ENCODE results near the gene ZBP1.

The ZBP1 gene

DNA sequence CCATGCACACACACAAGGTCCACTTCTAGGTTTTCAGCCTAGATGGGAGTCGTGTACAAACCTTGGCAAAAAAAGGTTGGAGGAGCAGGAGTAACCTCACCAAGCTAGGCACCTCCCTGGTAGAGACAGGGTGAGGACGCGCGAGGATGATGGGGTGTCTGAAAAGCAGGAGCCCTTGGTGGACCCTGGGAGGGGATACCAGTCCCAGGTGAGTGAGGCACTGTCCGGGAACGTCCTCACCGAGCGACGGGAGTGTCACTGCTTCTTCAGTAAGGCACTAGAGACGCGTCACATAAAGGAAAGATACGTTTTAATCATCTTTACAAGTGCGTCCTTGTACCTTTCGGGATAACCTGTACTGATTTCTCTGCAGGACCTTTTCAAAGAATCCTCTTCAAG is 29.4 kb upstream of the ZBP1 start:
- Histone ChIP-seq H3F3A (ENCODE audit: low read depth) (no peaks in the 10 kb centered on the region), H3K4me1 (ENCODE audit: insufficient read depth, low read length, poor library complexity, severe bottlenecking) (no peaks in the 10 kb centered on the region), H3K36me3 (ENCODE audit: insufficient read depth, low read length) (no peaks in the 10 kb centered on the region), H3K79me2 (ENCODE audit: insufficient read depth, low read length) (no peaks in the 10 kb centered on the region), H2AFZ (ENCODE audit: low read length) (no peak overlapping the region), H4K20me1 (ENCODE audit: insufficient read depth, low read length, poor library complexity, severe bottlenecking) (no peaks in the 10 kb centered on the region), H3K9me3 (ENCODE audit: insufficient read depth, low read depth, low read length) (no peaks in the 10 kb centered on the region), H3K27me3 (ENCODE audit: insufficient read depth, low read length, poor library complexity, severe bottlenecking) (no peaks in the 10 kb centered on the region), H3K4me2 (ENCODE audit: low read depth, low read length, poor library complexity, severe bottlenecking) (no peak overlapping the region), H3K9me2 (replicated peaks; ENCODE audit: low read depth, low read length) (no peaks in the 10 kb centered on the region), H3K9ac (ENCODE audit: low read depth, low read length, poor library complexity, severe bottlenecking) (no peak overlapping the region), H3K4me3 (ENCODE audit: low read length, poor library complexity, severe bottlenecking) (no peak overlapping the region)
- TF ChIP-seq, protein P1, sequence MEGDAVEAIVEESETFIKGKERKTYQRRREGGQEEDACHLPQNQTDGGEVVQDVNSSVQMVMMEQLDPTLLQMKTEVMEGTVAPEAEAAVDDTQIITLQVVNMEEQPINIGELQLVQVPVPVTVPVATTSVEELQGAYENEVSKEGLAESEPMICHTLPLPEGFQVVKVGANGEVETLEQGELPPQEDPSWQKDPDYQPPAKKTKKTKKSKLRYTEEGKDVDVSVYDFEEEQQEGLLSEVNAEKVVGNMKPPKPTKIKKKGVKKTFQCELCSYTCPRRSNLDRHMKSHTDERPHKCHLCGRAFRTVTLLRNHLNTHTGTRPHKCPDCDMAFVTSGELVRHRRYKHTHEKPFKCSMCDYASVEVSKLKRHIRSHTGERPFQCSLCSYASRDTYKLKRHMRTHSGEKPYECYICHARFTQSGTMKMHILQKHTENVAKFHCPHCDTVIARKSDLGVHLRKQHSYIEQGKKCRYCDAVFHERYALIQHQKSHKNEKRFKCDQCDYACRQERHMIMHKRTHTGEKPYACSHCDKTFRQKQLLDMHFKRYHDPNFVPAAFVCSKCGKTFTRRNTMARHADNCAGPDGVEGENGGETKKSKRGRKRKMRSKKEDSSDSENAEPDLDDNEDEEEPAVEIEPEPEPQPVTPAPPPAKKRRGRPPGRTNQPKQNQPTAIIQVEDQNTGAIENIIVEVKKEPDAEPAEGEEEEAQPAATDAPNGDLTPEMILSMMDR (conservative IDR thresholded peaks at IDR 0.05; ENCODE audit: low read length), result no peak
- no peak for TF ChIP-seq EZH2phosphoT487 (IDR thresholded peaks at IDR 0.05; ENCODE audit: borderline replicate concordance)

DNA sequence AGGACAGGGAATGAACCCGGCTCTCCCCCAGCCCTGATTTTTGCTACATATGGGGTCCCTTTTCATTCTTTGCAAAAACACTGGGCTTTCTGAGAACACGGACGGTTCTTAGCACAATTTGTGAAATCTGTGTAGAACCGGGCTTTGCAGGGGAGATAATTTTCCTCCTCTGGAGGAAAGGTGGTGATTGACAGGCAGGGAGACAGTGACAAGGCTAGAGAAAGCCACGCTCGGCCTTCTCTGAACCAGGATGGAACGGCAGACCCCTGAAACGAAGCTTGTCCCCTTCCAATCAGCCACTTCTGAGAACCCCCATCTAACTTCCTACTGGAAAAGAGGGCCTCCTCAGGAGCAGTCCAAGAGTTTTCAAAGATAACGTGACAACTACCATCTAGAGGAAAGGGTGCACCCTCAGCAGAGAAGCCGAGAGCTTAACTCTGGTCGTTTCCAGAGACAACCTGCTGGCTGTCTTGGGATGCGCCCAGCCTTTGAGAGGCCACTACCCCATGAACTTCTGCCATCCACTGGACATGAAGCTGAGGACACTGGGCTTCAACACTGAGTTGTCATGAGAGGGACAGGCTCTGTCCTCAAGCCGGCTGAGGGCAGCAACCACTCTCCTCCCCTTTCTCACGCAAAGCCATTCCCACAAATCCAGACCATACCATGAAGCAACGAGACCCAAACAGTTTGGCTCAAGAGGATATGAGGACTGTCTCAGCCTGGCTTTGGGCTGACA is 28.8 kb upstream of the ZBP1 start:
- no peaks in the 10 kb centered on the region for H3K79me2 ChIP-seq (ENCODE audit: insufficient read depth, low read length)
- no peaks in the 10 kb centered on the region for H4K20me1 ChIP-seq (ENCODE audit: insufficient read depth, low read length, poor library complexity, severe bottlenecking)
- no peaks in the 10 kb centered on the region for H3K4me1 ChIP-seq (ENCODE audit: insufficient read depth, low read length, poor library complexity, severe bottlenecking)
- H3F3A ChIP-seq (ENCODE audit: low read depth), result no peaks in the 10 kb centered on the region
- H3K9ac ChIP-seq (ENCODE audit: low read depth, low read length, poor library complexity, severe bottlenecking), result no peak overlapping the region
- no peak for TF ChIP-seq EZH2phosphoT487 (IDR thresholded peaks at IDR 0.05; ENCODE audit: borderline replicate concordance)
- TF ChIP-seq, protein P1 (conservative IDR thresholded peaks at IDR 0.05; ENCODE audit: low read length), result no peak
- H3K4me3 ChIP-seq (ENCODE audit: low read length, poor library complexity, severe bottlenecking), result no peak overlapping the region
- no peaks in the 10 kb centered on the region for H3K9me3 ChIP-seq (ENCODE audit: insufficient read depth, low read depth, low read length)
- no peaks in the 10 kb centered on the region for H3K36me3 ChIP-seq (ENCODE audit: insufficient read depth, low read length)
- H3K4me2 ChIP-seq (ENCODE audit: low read depth, low read length, poor library complexity, severe bottlenecking), result no peak overlapping the region
- H2AFZ ChIP-seq (ENCODE audit: low read length), result no peak overlapping the region
- no peaks in the 10 kb centered on the region for H3K9me2 ChIP-seq (replicated peaks; ENCODE audit: low read depth, low read length)
- H3K27me3 ChIP-seq (ENCODE audit: insufficient read depth, low read length, poor library complexity, severe bottlenecking), result no peaks in the 10 kb centered on the region

DNA sequence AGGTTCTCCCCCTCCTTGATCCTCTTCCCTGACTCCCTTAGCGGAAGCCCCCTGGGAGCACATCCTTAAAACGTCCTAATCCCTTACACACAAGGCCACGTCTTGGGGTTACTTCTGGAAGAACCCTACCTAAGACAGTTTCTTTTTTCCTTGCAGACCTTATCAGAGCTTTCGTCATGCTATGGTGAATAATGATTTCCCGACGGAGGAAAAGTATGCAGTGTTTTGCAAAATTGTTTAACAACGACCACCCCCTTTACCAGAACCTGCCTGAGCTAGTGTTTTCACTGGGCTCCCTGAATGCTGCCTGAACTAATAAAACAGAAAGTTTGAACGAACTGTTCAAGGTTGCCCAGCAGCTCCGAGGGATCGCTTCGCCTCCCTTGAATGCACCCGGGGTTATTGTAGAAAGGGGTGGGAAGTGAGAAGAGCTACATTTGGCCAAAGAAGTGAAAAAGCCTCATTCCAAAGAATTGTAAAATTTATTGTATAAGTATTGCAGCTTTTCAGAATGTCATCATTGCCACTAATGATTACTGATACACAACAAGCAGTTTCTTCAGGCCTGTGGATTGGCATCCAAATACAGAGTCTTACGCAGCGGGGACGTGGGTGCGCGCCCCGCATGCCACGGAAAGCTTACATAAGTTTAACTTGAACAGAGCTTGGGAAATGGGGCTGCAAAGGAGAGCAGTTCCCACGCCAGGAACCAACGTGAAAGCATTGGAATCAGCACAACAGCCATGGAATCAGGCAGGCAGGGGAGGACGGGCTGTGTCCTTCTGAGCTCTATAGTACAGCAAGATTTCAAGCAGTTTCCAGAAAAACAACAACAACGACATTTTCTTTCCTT is 27.9 kb upstream of the ZBP1 start:
- Histone ChIP-seq H3K9me3 (ENCODE audit: insufficient read depth, low read depth, low read length) (no peaks in the 10 kb centered on the region), H3F3A (ENCODE audit: low read depth) (no peaks in the 10 kb centered on the region), H3K4me3 (ENCODE audit: low read length, poor library complexity, severe bottlenecking) (no peak overlapping the region), H3K9ac (ENCODE audit: low read depth, low read length, poor library complexity, severe bottlenecking) (no peak overlapping the region), H4K20me1 (ENCODE audit: insufficient read depth, low read length, poor library complexity, severe bottlenecking) (no peaks in the 10 kb centered on the region), H2AFZ (ENCODE audit: low read length) (no peak overlapping the region), H3K36me3 (ENCODE audit: insufficient read depth, low read length) (no peaks in the 10 kb centered on the region), H3K4me2 (ENCODE audit: low read depth, low read length, poor library complexity, severe bottlenecking) (no peak overlapping the region), H3K9me2 (replicated peaks; ENCODE audit: low read depth, low read length) (no peaks in the 10 kb centered on the region), H3K27me3 (ENCODE audit: insufficient read depth, low read length, poor library complexity, severe bottlenecking) (no peaks in the 10 kb centered on the region), H3K79me2 (ENCODE audit: insufficient read depth, low read length) (no peaks in the 10 kb centered on the region), H3K4me1 (ENCODE audit: insufficient read depth, low read length, poor library complexity, severe bottlenecking) (no peaks in the 10 kb centered on the region)
- TF ChIP-seq, protein P1 (conservative IDR thresholded peaks at IDR 0.05; ENCODE audit: low read length), result no peak
- TF ChIP-seq EZH2phosphoT487 (IDR thresholded peaks at IDR 0.05; ENCODE audit: borderline replicate concordance), result no peak

Measured in Loucy (cell line).